Measurements from ENCODE around the gene AGER. TPM values are rescaled to one million over a fixed set of nuclear protein-coding genes. Genes with fewer than 3 reads are reported as not detected.

The AGER gene
- total and polyA plus RNA-seq, 9 of the 15 experiments (the other 6 are each of a cell fraction or from before 2014, with no cell fraction given), result 1.2 to 11.5 (median 4.1) TPM

- TF ChIP-seq ARID3A (IDR thresholded peaks at IDR 0.05; ENCODE audit: borderline replicate concordance, low read depth, low read length) (0 out of 2 replicates have a peak, but pooled peaks have one; percentile 60), ZNF512 (tag; IDR thresholded peaks at IDR 0.05) (no peak), E2F1 (CRISPR knock-in tag; IDR thresholded peaks at IDR 0.05) (no peak), TFAP4 (CRISPR knock-in tag; IDR thresholded peaks at IDR 0.05; ENCODE audit: borderline replicate concordance) (no peak), MXD1 (CRISPR knock-in tag; IDR thresholded peaks at IDR 0.05; ENCODE audit: borderline replicate concordance, poor library complexity, severe bottlenecking) (no peak), NFIX (CRISPR knock-in tag; IDR thresholded peaks at IDR 0.05; ENCODE audit: low read depth) (no peak), HNRNPK (IDR thresholded peaks at IDR 0.05; ENCODE audit: low read depth, low read length, poor library complexity, severe bottlenecking) (no peak), ZNF140 (CRISPR knock-in tag; IDR thresholded peaks at IDR 0.05) (no peak), E2F4 (CRISPR knock-in tag; IDR thresholded peaks at IDR 0.05; ENCODE audit: low read depth) (no peak), ZNF174 (CRISPR knock-in tag; IDR thresholded peaks at IDR 0.05) (no peak), ZNF436 (CRISPR knock-in tag; IDR thresholded peaks at IDR 0.05) (no peak), ZNF124 (CRISPR knock-in tag; IDR thresholded peaks at IDR 0.05) (no peak), YBX1 (IDR thresholded peaks at IDR 0.05) (no peak), HOXB6 (CRISPR knock-in tag; IDR thresholded peaks at IDR 0.05; ENCODE audit: borderline replicate concordance) (no peak), PHB2 (IDR thresholded peaks at IDR 0.05; ENCODE audit: low read depth) (peak; percentile 99), CREB1 (IDR thresholded peaks at IDR 0.05) (peak; percentile 82), CREB1 (CRISPR knock-in tag; IDR thresholded peaks at IDR 0.05) (no peak), TEAD2 (tag; IDR thresholded peaks at IDR 0.05) (no peak), NCOA1 (IDR thresholded peaks at IDR 0.05; ENCODE audit: low read depth) (peak; percentile 91; the same call in 1 of the 2 replicates), HIVEP1 (CRISPR knock-in tag; IDR thresholded peaks at IDR 0.05) (peak; percentile 41; the same call in 1 of the 2 replicates), KDM1A (IDR thresholded peaks at IDR 0.05) (peak; percentile 96 to 98), GTF2E2 (tag; IDR thresholded peaks at IDR 0.05) (no peak), ADNP (tag; IDR thresholded peaks at IDR 0.05) (no peak)
These were observed 52.6 kb downstream of the AGER start (continued) for GRCh38 chr6:32131439-32131948.
